SK-N-SH (cell line): ENCODE measurements around the gene PUSL1. TPM values are rescaled to one million over a fixed set of nuclear protein-coding genes. Genes with fewer than 3 reads are reported as not detected.
A peak's percentile ranks its signal among the peaks of the same experiment; 100 is the strongest.

Experiments
- CTCF ChIA-PET: fragments of 300-600, 350-600 bp; formaldehyde crosslinking; extraction: SDS; loops from one replicate; lab custom pipeline; 2021; lab: Yijun Ruan, JAX
- POLR2A ChIA-PET: fragments of 350-600 bp; sonication (Branson Sonifier 250); formaldehyde crosslinking; extraction: SDS; loops from one replicate; lab custom pipeline; 2020; ENCODE audit warnings: antibody characterized with exemption, inconsistent platforms; lab: Yijun Ruan, JAX
- DNase-seq: peaks from one replicate; pipeline ENCODE4 v3.0.0; 2012
- H2AFZ ChIP-seq: fragments of 200-600 bp; sonication (generic); 2 replicates; pipeline ENCODE4 v1.8.1; 2016; ENCODE audit warnings: antibody characterized with exemption, mild to moderate bottlenecking, low read depth
- H3F3A ChIP-seq: fragments of 200-600 bp; sonication (generic); replicated peaks from 2 replicates; pipeline ENCODE3; 2016; ENCODE audit warnings: antibody characterized with exemption, mild to moderate bottlenecking; ENCODE audit not compliant: insufficient read depth
- H3K27ac ChIP-seq, 2 experiments: fragments of 200-500 bp in 1 of 2; fragments of 200-600 bp in 1 of 2; sonication (Bioruptor generic) in 1 of 2; sonication (generic), shearing (Covaris generic) in 1 of 2; 2 replicates each; pipeline versions ENCODE4 v1.5.1 to v1.6.1; 2014 to 2016; ENCODE audit warnings: low read depth in 2 of 2, inconsistent platforms in 1 of 2, low read length in 1 of 2, mild to moderate bottlenecking in 1 of 2, mixed read lengths in 1 of 2
- H3K27me3 ChIP-seq: fragments of 200-600 bp; sonication (generic), shearing (Covaris generic); 2 replicates; pipeline ENCODE4 v1.6.1; 2016; ENCODE audit warnings: mixed run types; ENCODE audit not compliant: insufficient read depth
- H3K36me3 ChIP-seq, 2 experiments: fragments of 200-500 bp in 1 of 2; fragments of 200-600 bp in 1 of 2; sonication (Bioruptor generic) in 1 of 2; sonication (generic) in 1 of 2; replicated peaks in 1 of 2; 2 replicates each; pipeline versions ENCODE3 to v1.5.1; 2014 to 2016; ENCODE audit warnings: low read length in 1 of 2, mild to moderate bottlenecking in 1 of 2; ENCODE audit not compliant: insufficient read depth in 2 of 2, control insufficient read depth in 1 of 2
- H3K4me1 ChIP-seq, 2 experiments: fragments of 200-500 bp in 1 of 2; fragments of 200-600 bp in 1 of 2; sonication (Bioruptor generic) in 1 of 2; sonication (generic), shearing (Covaris generic) in 1 of 2; 2 replicates each; pipeline versions ENCODE4 v1.5.1 to v1.6.1; 2014 to 2016; ENCODE audit warnings: low read depth in 1 of 2, low read length in 1 of 2, mixed run types in 1 of 2; ENCODE audit not compliant: insufficient read depth in 2 of 2, control insufficient read depth in 1 of 2
- H3K4me2 ChIP-seq: fragments of 200-600 bp; sonication (generic), shearing (Covaris generic); 2 replicates; pipeline ENCODE4 v1.6.1; 2017; ENCODE audit warnings: mixed run types
- H3K4me3 ChIP-seq, 2 experiments: fragments of 200-500 bp in 1 of 2; fragments of 200-600 bp in 1 of 2; sonication (Bioruptor generic) in 1 of 2; sonication (generic), shearing (Covaris generic) in 1 of 2; 2 replicates each; pipeline versions ENCODE4 v1.5.1 to v1.8.1; 2014 to 2016; ENCODE audit warnings: low read depth in 2 of 2, inconsistent platforms in 1 of 2, low read length in 1 of 2, mild to moderate bottlenecking in 1 of 2, mixed read lengths in 1 of 2, moderate library complexity in 1 of 2
- H3K79me2 ChIP-seq: fragments of 200-600 bp; sonication (generic); 2 replicates; pipeline ENCODE4 v1.8.1; 2017; ENCODE audit warnings: mild to moderate bottlenecking; ENCODE audit not compliant: insufficient read depth
- H3K9ac ChIP-seq: fragments of 200-600 bp; sonication (generic); 2 replicates; pipeline ENCODE4 v1.6.1; 2017; ENCODE audit warnings: mixed run types
- H3K9me2 ChIP-seq: fragments of 200-600 bp; sonication (generic); 2 replicates; pipeline ENCODE4 v1.6.1; 2017; ENCODE audit warnings: mixed run types
- H3K9me3 ChIP-seq: fragments of 200-600 bp; sonication (generic); 2 replicates; pipeline ENCODE4 v1.6.1; 2017; ENCODE audit warnings: mixed run types, mild to moderate bottlenecking, moderate library complexity
- H4K20me1 ChIP-seq: fragments of 200-600 bp; sonication (generic); 2 replicates; pipeline ENCODE4 v1.6.1; 2017; ENCODE audit warnings: mild to moderate bottlenecking, mixed run types; ENCODE audit not compliant: insufficient read depth
- JUND ChIP-seq: IDR thresholded peaks from 2 replicates; pipeline ENCODE4 v1.4.0; 2012
- RCOR1 ChIP-seq: fragments of 150-350 bp; IDR thresholded peaks from 2 replicates; pipeline ENCODE4 v1.6.1; 2017; ENCODE audit warnings: antibody characterized with exemption, low read length
- SMC3 ChIP-seq: IDR thresholded peaks from 2 replicates; pipeline ENCODE4 v1.6.1; 2012; ENCODE audit warnings: low read depth, low read length, improper control_type of control experiment
- TCF12 ChIP-seq: IDR thresholded peaks from 2 replicates; pipeline ENCODE4 v1.4.0; 2012
- WGBS: methylation state at CpG from one replicate; pipeline ENCODE4 v1.1.6; 2017; ENCODE audit warnings: low lambda C conversion rate; 5-methylcytosine and 5-hydroxymethylcytosine counted together
- polyA plus RNA-seq, 3 experiments: library from polyadenylated mRNA; depleted of rRNA; stranded (reverse); fragments of >200 nt; gene quantifications; 2 replicates each; pipeline ENCODE4 v1.2.3, GENCODE V29; 2012
- TF ChIP-seq, protein P1 (sequence below): IDR thresholded peaks from 2 replicates; pipeline ENCODE4; 2012
- TF ChIP-seq, protein P2 (sequence below): fragments of 150-350 bp; IDR thresholded peaks from 2 replicates; pipeline ENCODE4 v1.6.1; 2016; ENCODE audit warnings: mild to moderate bottlenecking, low read depth, low read length
- TF ChIP-seq, protein P3 (sequence below): fragments of 150-350 bp; IDR thresholded peaks from 2 replicates; pipeline ENCODE4 v1.6.1; 2017; ENCODE audit warnings: antibody characterized with exemption, low read length, low read depth, borderline replicate concordance

The PUSL1 gene
- polyA plus RNA-seq, 1 of the 3 experiments (the other 2 are of a cell fraction): 19.0 TPM

DNA sequence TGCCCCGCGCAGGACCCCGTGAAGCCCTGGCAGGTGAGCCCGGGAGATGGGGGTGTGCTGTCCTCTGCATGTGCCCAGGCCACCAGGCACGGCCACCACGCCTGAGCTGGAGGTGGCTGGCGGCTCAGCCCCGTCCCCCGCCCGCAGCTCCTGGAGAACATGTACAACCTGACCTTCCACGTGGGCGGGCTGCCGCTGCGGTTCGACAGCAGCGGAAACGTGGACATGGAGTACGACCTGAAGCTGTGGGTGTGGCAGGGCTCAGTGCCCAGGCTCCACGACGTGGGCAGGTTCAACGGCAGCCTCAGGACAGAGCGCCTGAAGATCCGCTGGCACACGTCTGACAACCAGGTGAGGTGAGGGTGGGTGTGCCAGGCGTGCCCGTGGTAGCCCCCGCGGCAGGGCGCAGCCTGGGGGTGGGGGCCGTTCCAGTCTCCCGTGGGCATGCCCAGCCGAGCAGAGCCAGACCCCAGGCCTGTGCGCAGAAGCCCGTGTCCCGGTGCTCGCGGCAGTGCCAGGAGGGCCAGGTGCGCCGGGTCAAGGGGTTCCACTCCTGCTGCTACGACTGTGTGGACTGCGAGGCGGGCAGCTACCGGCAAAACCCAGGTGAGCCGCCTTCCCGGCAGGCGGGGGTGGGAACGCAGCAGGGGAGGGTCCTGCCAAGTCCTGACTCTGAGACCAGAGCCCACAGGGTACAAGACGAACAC is 24.5 kb downstream of the PUSL1 start:
- WGBS: 74% methylated on average over 18 of the region's 48 CpGs

DNA sequence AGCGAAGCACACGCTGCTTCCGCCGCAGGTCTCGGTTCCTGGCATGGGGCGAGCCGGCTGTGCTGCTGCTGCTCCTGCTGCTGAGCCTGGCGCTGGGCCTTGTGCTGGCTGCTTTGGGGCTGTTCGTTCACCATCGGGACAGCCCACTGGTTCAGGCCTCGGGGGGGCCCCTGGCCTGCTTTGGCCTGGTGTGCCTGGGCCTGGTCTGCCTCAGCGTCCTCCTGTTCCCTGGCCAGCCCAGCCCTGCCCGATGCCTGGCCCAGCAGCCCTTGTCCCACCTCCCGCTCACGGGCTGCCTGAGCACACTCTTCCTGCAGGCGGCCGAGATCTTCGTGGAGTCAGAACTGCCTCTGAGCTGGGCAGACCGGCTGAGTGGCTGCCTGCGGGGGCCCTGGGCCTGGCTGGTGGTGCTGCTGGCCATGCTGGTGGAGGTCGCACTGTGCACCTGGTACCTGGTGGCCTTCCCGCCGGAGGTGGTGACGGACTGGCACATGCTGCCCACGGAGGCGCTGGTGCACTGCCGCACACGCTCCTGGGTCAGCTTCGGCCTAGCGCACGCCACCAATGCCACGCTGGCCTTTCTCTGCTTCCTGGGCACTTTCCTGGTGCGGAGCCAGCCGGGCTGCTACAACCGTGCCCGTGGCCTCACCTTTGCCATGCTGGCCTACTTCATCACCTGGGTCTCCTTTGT is 25.3 kb downstream of the PUSL1 start:
- Histone ChIP-seq H3K27ac (no peak overlapping the region), H3K79me2 (no peaks in the 10 kb centered on the region), H3K4me2 (no peak overlapping the region), H3K27me3 (no peaks in the 10 kb centered on the region), H3K9me2 (no peaks in the 10 kb centered on the region), H2AFZ (no peak overlapping the region), H3K9ac (no peak overlapping the region), H3K4me1 (peaks cover 0 to 15% of the 10 kb centered on the region in 2 experiments; a peak in 1 of 4 replicates), H4K20me1 (no peaks in the 10 kb centered on the region), H3K9me3 (no peaks in the 10 kb centered on the region), H3K4me3 (no peak overlapping the region), H3K36me3 (peaks cover 0 to 14% of the 10 kb centered on the region in 2 experiments), H3F3A (peaks cover 5% of the 10 kb centered on the region)
- TF ChIP-seq TCF12 (no peak), SMC3 (no peak)
- TF ChIP-seq, protein P1, sequence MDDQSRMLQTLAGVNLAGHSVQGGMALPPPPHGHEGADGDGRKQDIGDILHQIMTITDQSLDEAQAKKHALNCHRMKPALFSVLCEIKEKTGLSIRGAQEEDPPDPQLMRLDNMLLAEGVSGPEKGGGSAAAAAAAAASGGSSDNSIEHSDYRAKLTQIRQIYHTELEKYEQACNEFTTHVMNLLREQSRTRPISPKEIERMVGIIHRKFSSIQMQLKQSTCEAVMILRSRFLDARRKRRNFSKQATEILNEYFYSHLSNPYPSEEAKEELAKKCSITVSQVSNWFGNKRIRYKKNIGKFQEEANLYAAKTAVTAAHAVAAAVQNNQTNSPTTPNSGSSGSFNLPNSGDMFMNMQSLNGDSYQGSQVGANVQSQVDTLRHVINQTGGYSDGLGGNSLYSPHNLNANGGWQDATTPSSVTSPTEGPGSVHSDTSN: 0 out of 2 replicates have a peak, but pooled peaks have one; percentile 3
- 88% methylated on average over 14 of the region's 36 CpGs for WGBS
- CTCF ChIA-PET: interaction anchor here (1.5 to 3.6 kb wide), 2 partner anchors 10 to 29 kb away, joined by 3 to 16 read pairs; no protein-coding TSS in a partner anchor
- POLR2A ChIA-PET: no interaction called here
- no peak for DNase-seq

More for the DNA sequence above, 24.5 kb downstream of the PUSL1 start:
- Histone ChIP-seq H3K79me2 (no peaks in the 10 kb centered on the region), H2AFZ (no peak overlapping the region), H3K27ac (no peak overlapping the region), H3K4me2 (no peak overlapping the region), H3K9me3 (no peaks in the 10 kb centered on the region), H3K9ac (no peak overlapping the region), H3K27me3 (no peaks in the 10 kb centered on the region), H4K20me1 (no peaks in the 10 kb centered on the region), H3K9me2 (no peaks in the 10 kb centered on the region), H3K4me1 (peaks cover 0 to 15% of the 10 kb centered on the region in 2 experiments; a peak in 1 of 4 replicates), H3K4me3 (no peak overlapping the region), H3K36me3 (peaks cover 0 to 13% of the 10 kb centered on the region in 2 experiments), H3F3A (peaks cover 5% of the 10 kb centered on the region)
- POLR2A ChIA-PET: no interaction called here
- CTCF ChIA-PET: interaction anchor here (0.8 to 1.5 kb wide), 2 partner anchors 12 to 15 kb away, joined by 5 read pairs; no protein-coding TSS in a partner anchor
- TF ChIP-seq, protein P2, sequence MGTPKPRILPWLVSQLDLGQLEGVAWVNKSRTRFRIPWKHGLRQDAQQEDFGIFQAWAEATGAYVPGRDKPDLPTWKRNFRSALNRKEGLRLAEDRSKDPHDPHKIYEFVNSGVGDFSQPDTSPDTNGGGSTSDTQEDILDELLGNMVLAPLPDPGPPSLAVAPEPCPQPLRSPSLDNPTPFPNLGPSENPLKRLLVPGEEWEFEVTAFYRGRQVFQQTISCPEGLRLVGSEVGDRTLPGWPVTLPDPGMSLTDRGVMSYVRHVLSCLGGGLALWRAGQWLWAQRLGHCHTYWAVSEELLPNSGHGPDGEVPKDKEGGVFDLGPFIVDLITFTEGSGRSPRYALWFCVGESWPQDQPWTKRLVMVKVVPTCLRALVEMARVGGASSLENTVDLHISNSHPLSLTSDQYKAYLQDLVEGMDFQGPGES: no peak
- TF ChIP-seq, protein P3, sequence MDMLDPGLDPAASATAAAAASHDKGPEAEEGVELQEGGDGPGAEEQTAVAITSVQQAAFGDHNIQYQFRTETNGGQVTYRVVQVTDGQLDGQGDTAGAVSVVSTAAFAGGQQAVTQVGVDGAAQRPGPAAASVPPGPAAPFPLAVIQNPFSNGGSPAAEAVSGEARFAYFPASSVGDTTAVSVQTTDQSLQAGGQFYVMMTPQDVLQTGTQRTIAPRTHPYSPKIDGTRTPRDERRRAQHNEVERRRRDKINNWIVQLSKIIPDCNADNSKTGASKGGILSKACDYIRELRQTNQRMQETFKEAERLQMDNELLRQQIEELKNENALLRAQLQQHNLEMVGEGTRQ: no peak
- TF ChIP-seq JUND: no peak
- no peak for TF ChIP-seq RCOR1
- no peak for DNase-seq
